Heart left ventricle (tissue), 16 donors: ENCODE data around the gene FBXL17. TPM values are rescaled to one million over a fixed set of nuclear protein-coding genes. Genes with fewer than 3 reads are reported as not detected.

Experiments used
- ATAC-seq, 4 donors: fragments of 200-7000 bp; cut with Tn5 transposase; one replicate each; pipeline ENCODE4 v1.9.1; 2020 to 2022; ENCODE audit warnings: moderate library complexity in 4 of 4, mild to moderate bottlenecking in 3 of 4, moderate number of reproducible peaks in 1 of 4
- DNase-seq, 5 donors: peaks; one replicate each; pipeline ENCODE4 v3.0.0-alpha.2; 2020
- H3K27ac ChIP-seq, 12 donors: fragments of 200-600 bp; sonication (generic) in 4 of 12; one replicate each; pipeline versions ENCODE4 v1.5.0 to v1.8.0; 2016 to 2022; ENCODE audit warnings: mild to moderate bottlenecking in 2 of 12
- H3K27me3 ChIP-seq, 9 donors: fragments of 200-600 bp; sonication (generic) in 2 of 9; one replicate each; pipeline versions ENCODE4 v1.5.1 to v1.8.0; 2016 to 2022; ENCODE audit warnings: mild to moderate bottlenecking in 3 of 9
- H3K36me3 ChIP-seq, 9 donors: fragments of 200-600 bp; sonication (generic) in 2 of 9; one replicate each; pipeline versions ENCODE4 v1.5.0 to v1.8.0; 2018 to 2022; ENCODE audit warnings: mild to moderate bottlenecking in 2 of 9
- H3K4me1 ChIP-seq, 12 donors: fragments of 200-600 bp; sonication (generic) in 4 of 12; one replicate each; pipeline versions ENCODE4 v1.5.0 to v1.8.0; 2016 to 2022; ENCODE audit warnings: mild to moderate bottlenecking in 3 of 12
- H3K4me3 ChIP-seq, 12 donors: fragments of 200-600 bp; sonication (generic) in 4 of 12; one replicate each; pipeline versions ENCODE4 v1.5.0 to v1.8.0; 2017 to 2022; ENCODE audit warnings: mild to moderate bottlenecking in 9 of 12, moderate library complexity in 4 of 12
- H3K9me3 ChIP-seq, 12 donors: fragments of 200-600 bp; sonication (generic) in 4 of 12; one replicate each; pipeline versions ENCODE4 v1.5.0 to v1.8.0; 2016 to 2022; ENCODE audit warnings: mild to moderate bottlenecking in 1 of 12
- POLR2A ChIP-seq, 2 donors: fragments of 450-650 bp; IDR thresholded peaks; one replicate each; pipeline ENCODE4 v1.6.1; 2017; ENCODE audit warnings: antibody characterized with exemption in 2 of 2, mild to moderate bottlenecking in 2 of 2, moderate library complexity in 2 of 2
- WGBS, 4 donors: extraction: QIAGEN DNeasy Blood & Tissue Kit in 2 of 4; methylation state at CpG; one replicate each; pipeline versions ENCODE4 v1.1.5 to v1.1.7; 2013 to 2018; 5-methylcytosine and 5-hydroxymethylcytosine counted together
- intact Hi-C, 10 donors: fragments of 100-400 bp; cut with DNase I; formaldehyde crosslinking; loops; one replicate each; pipeline versions ENCODE4 v1.11.1 to v1.14.2; 2022
- polyA plus RNA-seq, 2 donors: library from polyadenylated mRNA; stranded (reverse); fragments of 200-250 nt; gene quantifications; one replicate each; pipeline ENCODE4 v1.2.3, GENCODE V29; 2013
- total RNA-seq, 9 donors: library from RNA; depleted of rRNA in 2 of 9; stranded (reverse); fragments of >200 nt in 2 of 9; fragmentation: NEBNext Ultra II Directional in 3 of 9; extraction: Animal tissue kit (Norgen Biotek cat#: 25700) in 3 of 9; gene quantifications; one replicate each; pipeline versions ENCODE4 v1.1.0 to v1.2.4, GENCODE V29; 2016 to 2023
- TF ChIP-seq, protein P1 (sequence below), 12 donors: fragments of 200-600 bp; sonication (generic) in 4 of 12; IDR thresholded peaks; one replicate each; pipeline versions ENCODE4 v1.5.0 to v1.8.0; 2018 to 2022; ENCODE audit warnings: antibody characterized with exemption in 12 of 12, mild to moderate bottlenecking in 5 of 12
- donor health status: ischemic (EF 13 %, LVEDD 7.1; RV severe dilation, severe dysfunction).
- donor health status: healthy with polysubstance abuse.
- donor health status: DM: no; HTN: yes; CAD: no.
- donor health status: DM: no; HTN: no; CAD: no.
- donor health status: ischemic (EF 25% LVEDD 6.9; RV normal size, moderate dysfunction).
- donor health status: ischemic (EF 25% LVEDD 5.7; RV mildly dilated, moderate dysfunction).
- donor health status: healthy.
- donor health status: DM: yes; HTN: yes; CAD: no.
- donor health status: ischemic (EF 35%, LVEDD 5.7; RV mildly dilated, moderate dysfunction).
- donor health status: nonischemic (EF 11% LVEDD 7.7; RV severe dilation, severe dysfunction).
- donor health status: DM: yes; HTN: yes; CAD: no.
- donor health status: PGD.
- donor health status: ischemic (EF 29% LVEDD 5.4; RV normal size, mild dysfunction).
- donor health status: nonischemic (EF 23%, LVEDD 6.1; RV moderate dilation, normal function).

The FBXL17 gene
- total and polyA plus RNA-seq, 11 donors: 10.2 to 39.4 (median 33.1) TPM

DNA sequence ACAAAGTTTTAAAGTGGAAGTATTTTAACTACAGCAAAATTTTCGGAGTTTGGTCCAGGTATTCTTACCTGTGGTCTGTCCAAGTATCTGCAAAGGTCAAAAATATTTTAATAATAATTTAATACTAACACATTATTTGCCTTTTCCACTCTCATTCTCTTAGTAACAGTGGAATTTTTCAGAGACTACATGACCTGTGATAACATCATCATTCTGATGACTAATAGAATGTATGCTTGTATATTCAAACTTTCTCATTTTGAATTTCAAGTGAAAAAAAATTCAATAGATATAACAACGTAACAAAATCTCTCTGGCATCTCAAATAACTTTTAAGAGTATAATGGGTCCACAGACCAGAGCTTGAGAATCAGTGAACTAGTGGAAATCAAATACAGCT lies 78.3 kb downstream of the FBXL17 start:
- no peaks in the 10 kb centered on the region for H3K9me3 ChIP-seq
- H3K4me1 ChIP-seq: peaks cover 0 to 2% (median 0%) of the 10 kb centered on the region in 12 donors
- H3K27ac ChIP-seq: no peak overlapping the region
- intact Hi-C loops: no loop called here
- no peaks in the 10 kb centered on the region for H3K27me3 ChIP-seq
- DNase-seq (no peak), ATAC-seq (no peak)
- WGBS, 4 donors: 90 to 95% (median 92%) methylated on average over 2 of the region's 2 CpGs
- H3K36me3 ChIP-seq: no peaks in the 10 kb centered on the region
- TF ChIP-seq POLR2A (IDR thresholded peaks at IDR 0.05): no peak
- TF ChIP-seq, protein P1, sequence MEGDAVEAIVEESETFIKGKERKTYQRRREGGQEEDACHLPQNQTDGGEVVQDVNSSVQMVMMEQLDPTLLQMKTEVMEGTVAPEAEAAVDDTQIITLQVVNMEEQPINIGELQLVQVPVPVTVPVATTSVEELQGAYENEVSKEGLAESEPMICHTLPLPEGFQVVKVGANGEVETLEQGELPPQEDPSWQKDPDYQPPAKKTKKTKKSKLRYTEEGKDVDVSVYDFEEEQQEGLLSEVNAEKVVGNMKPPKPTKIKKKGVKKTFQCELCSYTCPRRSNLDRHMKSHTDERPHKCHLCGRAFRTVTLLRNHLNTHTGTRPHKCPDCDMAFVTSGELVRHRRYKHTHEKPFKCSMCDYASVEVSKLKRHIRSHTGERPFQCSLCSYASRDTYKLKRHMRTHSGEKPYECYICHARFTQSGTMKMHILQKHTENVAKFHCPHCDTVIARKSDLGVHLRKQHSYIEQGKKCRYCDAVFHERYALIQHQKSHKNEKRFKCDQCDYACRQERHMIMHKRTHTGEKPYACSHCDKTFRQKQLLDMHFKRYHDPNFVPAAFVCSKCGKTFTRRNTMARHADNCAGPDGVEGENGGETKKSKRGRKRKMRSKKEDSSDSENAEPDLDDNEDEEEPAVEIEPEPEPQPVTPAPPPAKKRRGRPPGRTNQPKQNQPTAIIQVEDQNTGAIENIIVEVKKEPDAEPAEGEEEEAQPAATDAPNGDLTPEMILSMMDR (IDR thresholded peaks at IDR 0.05): no peak
- no peak overlapping the region for H3K4me3 ChIP-seq

DNA sequence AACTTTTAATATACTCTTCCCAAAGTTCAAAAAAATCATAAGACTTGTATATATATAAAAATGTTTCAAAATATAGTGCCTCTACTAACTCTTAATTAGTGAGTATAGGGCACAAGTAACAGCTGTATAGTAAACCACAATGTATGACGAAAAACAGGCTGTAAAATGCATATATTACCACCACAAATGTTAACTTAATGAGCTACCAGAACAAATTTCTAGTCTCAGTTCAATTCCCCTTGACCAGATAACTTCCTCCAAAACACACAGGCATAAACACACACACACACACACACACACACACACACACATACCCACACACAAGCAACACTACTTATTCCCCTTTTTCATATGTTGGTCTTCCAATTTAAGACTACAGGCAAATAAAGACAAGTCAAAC lies 78.8 kb downstream of the FBXL17 start:
- no peak for DNase-seq
- Histone ChIP-seq H3K4me3 (no peak overlapping the region), H3K27me3 (no peaks in the 10 kb centered on the region), H3K27ac (no peak overlapping the region), H3K36me3 (no peaks in the 10 kb centered on the region), H3K9me3 (no peaks in the 10 kb centered on the region), H3K4me1 (peaks cover 0 to 2% (median 0%) of the 10 kb centered on the region in 12 donors)
- WGBS, 4 donors: 88 to 96% (median 91%) methylated on average over 1 of the region's 1 CpG
- intact Hi-C loops: no loop called here
- TF ChIP-seq, protein P1 (IDR thresholded peaks at IDR 0.05): no peak
- no peak for TF ChIP-seq POLR2A (IDR thresholded peaks at IDR 0.05)
- no peak for ATAC-seq

DNA sequence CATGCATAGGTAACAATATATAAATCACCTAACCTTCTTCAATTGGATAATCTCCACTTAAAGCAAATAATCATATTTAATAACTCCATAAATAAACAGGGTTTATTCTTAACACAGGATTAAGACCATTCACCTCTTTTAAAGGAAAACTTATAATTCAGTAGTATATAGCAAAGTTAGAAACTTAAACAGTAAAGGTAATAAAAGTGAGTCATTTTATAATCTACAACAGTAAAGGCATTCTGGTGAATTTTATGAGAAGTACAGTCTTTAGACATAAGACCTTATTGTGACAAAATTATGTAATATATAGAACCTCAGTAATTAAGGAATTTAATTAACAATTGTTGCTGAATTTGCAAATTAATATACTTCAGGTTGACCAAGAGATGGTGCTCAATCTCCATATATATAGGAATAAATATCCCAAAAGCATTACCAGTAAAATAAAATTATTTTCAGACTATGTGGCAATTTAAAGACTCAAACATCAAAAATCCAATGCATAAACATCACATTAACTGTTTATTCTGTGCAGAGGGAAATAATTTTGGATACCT lies 84.8 kb downstream of the FBXL17 start:
- intact Hi-C loops: no loop called here
- H3K27ac ChIP-seq: no peak overlapping the region
- ATAC-seq (no peak), DNase-seq (no peak)
- no peak overlapping the region for H3K4me3 ChIP-seq
- H3K4me1 ChIP-seq: peaks cover 0 to 10% (median 0%) of the 10 kb centered on the region in 12 donors
- no peaks in the 10 kb centered on the region for H3K9me3 ChIP-seq
- H3K27me3 ChIP-seq: no peaks in the 10 kb centered on the region
- no peaks in the 10 kb centered on the region for H3K36me3 ChIP-seq
- TF ChIP-seq, protein P1 (IDR thresholded peaks at IDR 0.05): no peak
- TF ChIP-seq POLR2A (IDR thresholded peaks at IDR 0.05): no peak

DNA sequence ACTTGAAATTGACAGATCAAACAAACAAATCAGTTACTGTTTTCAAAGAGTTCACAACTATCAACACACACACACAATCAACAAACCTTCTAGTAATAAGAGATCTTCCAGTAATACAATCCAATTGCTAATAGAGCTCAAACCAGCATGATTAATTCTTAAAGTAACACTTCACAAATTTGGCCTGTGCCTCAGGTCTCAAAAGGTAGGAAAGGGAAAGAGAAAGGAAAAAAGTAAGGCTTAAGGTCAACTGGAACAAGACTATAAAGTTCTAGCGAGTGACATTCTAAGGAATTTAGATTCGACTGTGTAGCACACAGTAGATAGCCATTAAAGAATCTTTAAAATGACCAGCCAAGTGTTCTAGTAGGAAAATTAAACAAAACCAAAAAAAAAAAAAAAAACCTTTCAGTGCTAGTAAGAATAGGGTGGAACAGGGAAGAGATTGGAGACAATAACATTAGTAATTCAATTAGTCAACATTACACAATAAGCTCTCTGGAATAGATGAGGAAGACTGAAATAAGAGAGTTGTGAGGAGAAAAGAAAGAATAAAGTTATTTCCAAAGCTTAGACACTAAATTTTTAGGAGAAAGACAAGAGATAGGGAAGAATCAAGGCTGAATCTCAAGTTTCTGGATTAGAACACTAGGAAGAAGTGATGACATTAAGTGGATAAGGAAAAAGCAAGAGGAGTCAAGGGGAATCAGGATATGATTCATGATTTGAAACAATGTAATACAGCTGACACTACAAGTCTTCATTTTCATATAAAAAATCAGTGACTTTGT lies 86.1 kb downstream of the FBXL17 start:
- Histone ChIP-seq H3K27ac (no peak overlapping the region), H3K4me3 (no peak overlapping the region), H3K36me3 (no peaks in the 10 kb centered on the region), H3K9me3 (no peaks in the 10 kb centered on the region), H3K27me3 (no peaks in the 10 kb centered on the region), H3K4me1 (peaks cover 0 to 10% (median 0%) of the 10 kb centered on the region in 12 donors)
- no peak for TF ChIP-seq POLR2A (IDR thresholded peaks at IDR 0.05)
- TF ChIP-seq, protein P1 (IDR thresholded peaks at IDR 0.05): no peak
- intact Hi-C loops: no loop called here
- ATAC-seq: no peak
- no peak for DNase-seq
- WGBS, 4 donors: 86 to 91% (median 88%) methylated on average over 2 of the region's 2 CpGs
